HG03159 (cell line): ENCODE results near the gene VCP.
A peak's percentile ranks its signal among the peaks of the same experiment; 100 is the strongest.

Source experiments
- ATAC-seq: cut with Tn5 transposase; IDR thresholded peaks from one replicate; pipeline ENCODE4 v1.9.1; 2021; ENCODE audit warnings: mild to moderate bottlenecking, moderate library complexity; ENCODE audit not compliant: unreplicated experiment

VCP gene

GRCh38 chr9:35072461-35073278, at the start of gene VCP:
Gene VCP (minus strand): TSS chr9:35072625. CDS start chr9:35072353, 272 bp downstream.
- peak; percentile 86 for ATAC-seq

GRCh38 chr9:35116898-35117551, 44.6 kb upstream of the VCP start:
- peak; percentile 52 for ATAC-seq

GRCh38 chr9:35116539-35116897, 44.1 kb upstream of the VCP start:
- no peak for ATAC-seq

- ATAC-seq, result peak; percentile 48
Measured at GRCh38 chr9:35115680-35116538, 43.5 kb upstream of the VCP start, which contains the start of gene ATOSB. Gene ATOSB (minus strand): TSS chr9:35115862. CDS start chr9:35108274, 7,588 bp downstream.

GRCh38 chr9:35114840-35115628, 42.6 kb upstream of the VCP start:
- no peak for ATAC-seq

- ATAC-seq, result no peak
Measured at GRCh38 chr9:35114113-35114839, 41.9 kb upstream of the VCP start.

GRCh38 chr9:35112257-35113020, 40.0 kb upstream of the VCP start:
- no peak for ATAC-seq

- ATAC-seq, result peak; percentile 68
Measured at GRCh38 chr9:35111001-35111933, 38.8 kb upstream of the VCP start.

GRCh38 chr9:35110327-35110761, 37.9 kb upstream of the VCP start:
- ATAC-seq, result no peak

- no peak for ATAC-seq
Measured at GRCh38 chr9:35108946-35109575, 36.6 kb upstream of the VCP start.

GRCh38 chr9:35108461-35108860, 36.0 kb upstream of the VCP start:
- ATAC-seq, result no peak

- no peak for ATAC-seq
Measured at GRCh38 chr9:35107297-35108290, 35.2 kb upstream of the VCP start.

GRCh38 chr9:35106343-35106730, 33.9 kb upstream of the VCP start:
- no peak for ATAC-seq

- no peak for ATAC-seq
Measured at GRCh38 chr9:35105571-35106342, 33.3 kb upstream of the VCP start.

GRCh38 chr9:35105126-35105525, 32.7 kb upstream of the VCP start:
- no peak for ATAC-seq

- ATAC-seq, result no peak
Measured at GRCh38 chr9:35104586-35104985, 32.2 kb upstream of the VCP start.
